Liver (tissue), 3 donors: ENCODE measurements around the gene UROC1.

Experiments
- ATF3 ChIP-seq: IDR thresholded peaks from 2 replicates; pipeline ENCODE4 v1.6.1; 2016; ENCODE audit warnings: antibody characterized with exemption
- CTCF ChIP-seq: fragments of 150-350 bp; IDR thresholded peaks from 2 replicates; pipeline ENCODE4 v1.5.1; 2017; ENCODE audit warnings: improper control_type of control experiment, low read depth, low read length; ENCODE audit not compliant: missing input control
- EGR1 ChIP-seq, 2 donors: IDR thresholded peaks; 2 replicates each; pipeline ENCODE4 v1.6.1; 2016 to 2018; ENCODE audit warnings: antibody characterized with exemption in 2 of 2, low read depth in 2 of 2
- GABPA ChIP-seq, 2 donors: IDR thresholded peaks in 1 of 2; conservative IDR thresholded peaks in 1 of 2; 2 replicates each; pipeline ENCODE4 v1.6.1; 2016; ENCODE audit warnings: antibody characterized with exemption in 2 of 2, mild to moderate bottlenecking in 1 of 2, moderate library complexity in 1 of 2
- HNF4G ChIP-seq: IDR thresholded peaks from 2 replicates; pipeline ENCODE4 v1.6.1; 2016; ENCODE audit warnings: antibody characterized with exemption
- JUND ChIP-seq, 2 donors: IDR thresholded peaks; 2 replicates each; pipeline ENCODE4 v1.6.1; 2016; ENCODE audit warnings: antibody characterized with exemption in 2 of 2
- MAX ChIP-seq: IDR thresholded peaks from 2 replicates; pipeline ENCODE4 v1.6.1; 2016; ENCODE audit warnings: antibody characterized with exemption
- RXRA ChIP-seq, 2 donors: IDR thresholded peaks; 2 replicates each; pipeline ENCODE4 v1.6.1; 2017 to 2018; ENCODE audit warnings: antibody characterized with exemption in 2 of 2, mild to moderate bottlenecking in 1 of 2
- SP1 ChIP-seq: IDR thresholded peaks from 2 replicates; pipeline ENCODE4 v1.6.1; 2018; ENCODE audit warnings: antibody characterized with exemption, mild to moderate bottlenecking
- YY1 ChIP-seq: IDR thresholded peaks from 2 replicates; pipeline ENCODE4 v1.6.1; 2016; ENCODE audit warnings: antibody characterized with exemption, mild to moderate bottlenecking
- ZBTB33 ChIP-seq: IDR thresholded peaks from 2 replicates; pipeline ENCODE4 v1.6.1; 2016; ENCODE audit warnings: antibody characterized with exemption
- TF ChIP-seq, protein P1 (sequence below): IDR thresholded peaks from 2 replicates; pipeline ENCODE4 v1.6.1; 2016; ENCODE audit warnings: antibody characterized with exemption, mild to moderate bottlenecking
- donor health status: healthy.
- donor health status: healthy.

GRCh38 chr3:126491221-126492013 lies 26.2 kb downstream of the UROC1 start:
- no peak for TF ChIP-seq CTCF
- no peak for TF ChIP-seq EGR1 (IDR thresholded peaks at IDR 0.05; ENCODE audit: low read depth in 2 of 2)
- no peak for TF ChIP-seq YY1
- no peak for TF ChIP-seq ATF3
- TF ChIP-seq JUND (IDR thresholded peaks at IDR 0.05), result no peak
- TF ChIP-seq ZBTB33, result no peak
- no peak for TF ChIP-seq MAX
- no peak for TF ChIP-seq SP1
- TF ChIP-seq, protein P1, sequence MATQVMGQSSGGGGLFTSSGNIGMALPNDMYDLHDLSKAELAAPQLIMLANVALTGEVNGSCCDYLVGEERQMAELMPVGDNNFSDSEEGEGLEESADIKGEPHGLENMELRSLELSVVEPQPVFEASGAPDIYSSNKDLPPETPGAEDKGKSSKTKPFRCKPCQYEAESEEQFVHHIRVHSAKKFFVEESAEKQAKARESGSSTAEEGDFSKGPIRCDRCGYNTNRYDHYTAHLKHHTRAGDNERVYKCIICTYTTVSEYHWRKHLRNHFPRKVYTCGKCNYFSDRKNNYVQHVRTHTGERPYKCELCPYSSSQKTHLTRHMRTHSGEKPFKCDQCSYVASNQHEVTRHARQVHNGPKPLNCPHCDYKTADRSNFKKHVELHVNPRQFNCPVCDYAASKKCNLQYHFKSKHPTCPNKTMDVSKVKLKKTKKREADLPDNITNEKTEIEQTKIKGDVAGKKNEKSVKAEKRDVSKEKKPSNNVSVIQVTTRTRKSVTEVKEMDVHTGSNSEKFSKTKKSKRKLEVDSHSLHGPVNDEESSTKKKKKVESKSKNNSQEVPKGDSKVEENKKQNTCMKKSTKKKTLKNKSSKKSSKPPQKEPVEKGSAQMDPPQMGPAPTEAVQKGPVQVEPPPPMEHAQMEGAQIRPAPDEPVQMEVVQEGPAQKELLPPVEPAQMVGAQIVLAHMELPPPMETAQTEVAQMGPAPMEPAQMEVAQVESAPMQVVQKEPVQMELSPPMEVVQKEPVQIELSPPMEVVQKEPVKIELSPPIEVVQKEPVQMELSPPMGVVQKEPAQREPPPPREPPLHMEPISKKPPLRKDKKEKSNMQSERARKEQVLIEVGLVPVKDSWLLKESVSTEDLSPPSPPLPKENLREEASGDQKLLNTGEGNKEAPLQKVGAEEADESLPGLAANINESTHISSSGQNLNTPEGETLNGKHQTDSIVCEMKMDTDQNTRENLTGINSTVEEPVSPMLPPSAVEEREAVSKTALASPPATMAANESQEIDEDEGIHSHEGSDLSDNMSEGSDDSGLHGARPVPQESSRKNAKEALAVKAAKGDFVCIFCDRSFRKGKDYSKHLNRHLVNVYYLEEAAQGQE, result no peak
- no peak for TF ChIP-seq GABPA (IDR thresholded peaks at IDR 0.05 in 1 of 2, conservative IDR thresholded peaks at IDR 0.05 in 1 of 2)
- TF ChIP-seq RXRA (IDR thresholded peaks at IDR 0.05), result no peak
- TF ChIP-seq HNF4G, result no peak
